Activated CD8-positive, alpha-beta memory T cell treated with anti-CD3 and anti-CD28 coated beads, Interleukin-2, amount 50 U/mL, for 1 hour (primary cell): ENCODE results near the gene OR1L8.

ENCODE experiments used
- DNase-seq: peaks from one replicate; pipeline ENCODE4 v3.0.0-alpha.2; 2020; ENCODE audit errors: extremely low read depth

OR1L8 gene

GRCh38 chr9:122518226-122518625 lies 65.0 kb downstream of the OR1L8 start:
- no peak for DNase-seq
